GM10266 (cell line): Measurements from ENCODE around the gene RIN1.

ENCODE experiments used
- DNase-seq: peaks from one replicate; pipeline ENCODE4 v3.0.0; 2012; ENCODE audit errors: extremely low spot score
- CTCF ChIP-seq: IDR thresholded peaks from 2 replicates; pipeline ENCODE4 v1.5.1; 2012; ENCODE audit warnings: mild to moderate bottlenecking, low read depth; ENCODE audit not compliant: control insufficient read depth, insufficient read depth; ENCODE audit errors: missing control alignments

RIN1 gene

GRCh38 chr11:66347425-66348276 lies 11.4 kb upstream of the RIN1 start, which contains the start of gene B4GAT1:
Gene B4GAT1, minus strand, starts transcription at chr11:66347629. Its CDS starts 84 bp downstream, at chr11:66347545.
- TF ChIP-seq CTCF, result no peak
- peak; percentile 93 for DNase-seq

GRCh38 chr11:66346476-66347424 lies 10.5 kb upstream of the RIN1 start:
- no peak for DNase-seq
- TF ChIP-seq CTCF, result no peak

- no peak for TF ChIP-seq CTCF
- DNase-seq, result no peak
Observed at GRCh38 chr11:66345316-66345649, 9.0 kb upstream of the RIN1 start.

- no peak for TF ChIP-seq CTCF
Observed at GRCh38 chr11:66344550-66345315, 8.5 kb upstream of the RIN1 start, which contains the start of gene BRMS1. Gene BRMS1, minus strand, starts transcription at chr11:66345104. Its CDS starts 2,870 bp downstream, at chr11:66342234.

GRCh38 chr11:66343176-66343575 lies 6.9 kb upstream of the RIN1 start:
- DNase-seq, result no peak

More at GRCh38 chr11:66344550-66345315, 8.5 kb upstream of the RIN1 start, which contains the start of gene BRMS1:
- peak; percentile 96 for DNase-seq

More at GRCh38 chr11:66343176-66343575, 6.9 kb upstream of the RIN1 start:
- no peak for TF ChIP-seq CTCF
